ENCODE data around the gene VWA1.
A peak's percentile ranks its signal among the peaks of the same experiment; 100 is the strongest.
"Not testable (repeated sequence)": the region's sequence is repeated elsewhere in the genome, so short reads cannot be mapped to it uniquely, and the experiment has no call there.

Gene VWA1

GRCh38 chr1:1462318-1462966 lies 27.0 kb downstream of the VWA1 start:
- no peak overlapping the region for H3K4me3 ChIP-seq (ENCODE audit: low read depth, low read length)
- POLR2A ChIA-PET: interaction anchor here (1.4 kb wide), 1 partner anchor 63 kb away, joined by 5 read pairs; the partner anchor contains the start of gene CCNL2
- TF ChIP-seq ZNF335 (tag by site-specific recombination; conservative IDR thresholded peaks at IDR 0.05) (peak; percentile 74), ZNF433 (tag by site-specific recombination; IDR thresholded peaks at IDR 0.05; ENCODE audit: low read depth) (no peak)
- no peaks in the 10 kb centered on the region for H3K4me1 ChIP-seq (ENCODE audit: control insufficient read depth, insufficient read depth, low read length)
- no peaks in the 10 kb centered on the region for H3K36me3 ChIP-seq (ENCODE audit: control insufficient read depth in 2 of 2, insufficient read depth in 1 of 2, low read length in 2 of 2)
- H3K9me3 ChIP-seq (ENCODE audit: control insufficient read depth, insufficient read depth, low read depth, low read length): no peaks in the 10 kb centered on the region
- CTCF ChIA-PET: no interaction called here
- no peak overlapping the region for H3K27ac ChIP-seq (ENCODE audit: extremely low read depth, low read depth, low read length)

GRCh38 chr1:1463312-1463711 lies 27.8 kb downstream of the VWA1 start:
- Histone ChIP-seq H3K36me3 (ENCODE audit: control insufficient read depth in 2 of 2, insufficient read depth in 1 of 2, low read length in 2 of 2) (no peaks in the 10 kb centered on the region), H3K27ac (ENCODE audit: extremely low read depth, low read depth, low read length) (no peak overlapping the region), H3K9me3 (ENCODE audit: control insufficient read depth, insufficient read depth, low read depth, low read length) (no peaks in the 10 kb centered on the region), H3K4me3 (ENCODE audit: low read depth, low read length) (no peak overlapping the region), H3K4me1 (ENCODE audit: control insufficient read depth, insufficient read depth, low read length) (no peaks in the 10 kb centered on the region)
- ChIA-PET POLR2A (interaction anchor here (1.4 kb wide), 1 partner anchor 64 kb away, joined by 5 read pairs; the partner anchor contains the start of gene CCNL2), CTCF (interaction anchor here (0.7 to 0.9 kb wide), 2 partner anchors 14 to 57 kb away, joined by 3 read pairs; no protein-coding TSS in a partner anchor)
- TF ChIP-seq OVOL3 (tag by site-specific recombination; IDR thresholded peaks at IDR 0.05) (no peak), SCRT2 (tag by site-specific recombination; IDR thresholded peaks at IDR 0.05) (no peak), YY2 (tag by site-specific recombination; IDR thresholded peaks at IDR 0.05) (no peak), ZBTB17 (tag by site-specific recombination; IDR thresholded peaks at IDR 0.05) (no peak), RBAK (tag by site-specific recombination; IDR thresholded peaks at IDR 0.05) (no peak), TRIM28 (IDR thresholded peaks at IDR 0.05; ENCODE audit: borderline replicate concordance, low read length) (no peak), ZFHX2 (tag by site-specific recombination; conservative IDR thresholded peaks at IDR 0.05) (no peak), ZNF433 (tag by site-specific recombination; IDR thresholded peaks at IDR 0.05; ENCODE audit: low read depth) (no peak), ZNF660 (tag by site-specific recombination; IDR thresholded peaks at IDR 0.05) (no peak), ZNF239 (tag by site-specific recombination; IDR thresholded peaks at IDR 0.05) (no peak), ZNF624 (tag by site-specific recombination; IDR thresholded peaks at IDR 0.05) (no peak), ZNF18 (tag by site-specific recombination; IDR thresholded peaks at IDR 0.05) (no peak), ZNF146 (tag by site-specific recombination; IDR thresholded peaks at IDR 0.05) (no peak)

- H3K4me1 ChIP-seq (ENCODE audit: control insufficient read depth, insufficient read depth, low read length); POLR2A ChIA-PET; H3K27ac ChIP-seq (ENCODE audit: extremely low read depth, low read depth, low read length); H3K4me3 ChIP-seq (ENCODE audit: low read depth, low read length); CTCF ChIA-PET; H3K36me3 ChIP-seq (ENCODE audit: control insufficient read depth in 2 of 2, insufficient read depth in 1 of 2, low read length in 2 of 2); H3K9me3 ChIP-seq (ENCODE audit: control insufficient read depth, insufficient read depth, low read depth, low read length): not testable (repeated sequence)
Observed at GRCh38 chr1:1468196-1468985, 32.9 kb downstream of the VWA1 start.

GRCh38 chr1:1470626-1471388 lies 35.3 kb downstream of the VWA1 start:
- Histone ChIP-seq H3K27ac (ENCODE audit: extremely low read depth, low read depth, low read length) (peak overlapping the region; percentile 42; the same call in 1 of the 2 replicates), H3K36me3 (ENCODE audit: control insufficient read depth in 2 of 2, insufficient read depth in 1 of 2, low read length in 2 of 2) (peaks cover 0 to 13% of the 10 kb centered on the region in 2 experiments; a peak in 2 of 3 replicates), H3K9me3 (ENCODE audit: control insufficient read depth, insufficient read depth, low read depth, low read length) (no peaks in the 10 kb centered on the region), H3K4me1 (ENCODE audit: control insufficient read depth, insufficient read depth, low read length) (no peaks in the 10 kb centered on the region), H3K4me3 (ENCODE audit: low read depth, low read length) (peak overlapping the region; percentile 97)
- ChIA-PET POLR2A (no interaction called here), CTCF (interaction anchor here (1.0 kb wide), 1 partner anchor 30 kb away, joined by 6 read pairs; no protein-coding TSS in a partner anchor)
- TF ChIP-seq ZNF473 (tag by site-specific recombination; IDR thresholded peaks at IDR 0.05): no peak
- peak; percentile 92 for TF ChIP-seq KLF1 (tag by site-specific recombination; IDR thresholded peaks at IDR 0.05)
- TF ChIP-seq AEBP2 (tag by site-specific recombination; IDR thresholded peaks at IDR 0.05; ENCODE audit: borderline replicate concordance): no peak
- TF ChIP-seq ZBTB48 (tag by site-specific recombination; IDR thresholded peaks at IDR 0.05): no peak
- no peak for TF ChIP-seq ZNF184 (tag by site-specific recombination; IDR thresholded peaks at IDR 0.05)
- TF ChIP-seq ZNF2 (tag by site-specific recombination; IDR thresholded peaks at IDR 0.05): no peak
- TF ChIP-seq ZNF776 (tag by site-specific recombination; IDR thresholded peaks at IDR 0.05; ENCODE audit: borderline replicate concordance): no peak
- TF ChIP-seq ZNF404 (tag by site-specific recombination; IDR thresholded peaks at IDR 0.05): no peak
- no peak for TF ChIP-seq ZNF791 (tag by site-specific recombination; IDR thresholded peaks at IDR 0.05)
- peak; percentile 82 for TF ChIP-seq ZNF335 (tag by site-specific recombination; conservative IDR thresholded peaks at IDR 0.05)
